Lower leg skin (tissue), 3 donors: ENCODE data around the gene KIRREL3.

Source experiments
- POLR2A ChIP-seq, 2 donors: fragments of 450-650 bp; IDR thresholded peaks; one replicate each; pipeline ENCODE4 v1.6.1; 2016 to 2017; ENCODE audit warnings: antibody characterized with exemption in 2 of 2, mild to moderate bottlenecking in 1 of 2, moderate library complexity in 1 of 2
- TF ChIP-seq, protein P1 (sequence below), 3 donors: fragments of 450-650 bp; IDR thresholded peaks; one replicate each; pipeline ENCODE4 v1.5.1; 2016; ENCODE audit warnings: antibody characterized with exemption in 3 of 3, mild to moderate bottlenecking in 3 of 3, moderate library complexity in 2 of 3

- TF ChIP-seq, protein P1, sequence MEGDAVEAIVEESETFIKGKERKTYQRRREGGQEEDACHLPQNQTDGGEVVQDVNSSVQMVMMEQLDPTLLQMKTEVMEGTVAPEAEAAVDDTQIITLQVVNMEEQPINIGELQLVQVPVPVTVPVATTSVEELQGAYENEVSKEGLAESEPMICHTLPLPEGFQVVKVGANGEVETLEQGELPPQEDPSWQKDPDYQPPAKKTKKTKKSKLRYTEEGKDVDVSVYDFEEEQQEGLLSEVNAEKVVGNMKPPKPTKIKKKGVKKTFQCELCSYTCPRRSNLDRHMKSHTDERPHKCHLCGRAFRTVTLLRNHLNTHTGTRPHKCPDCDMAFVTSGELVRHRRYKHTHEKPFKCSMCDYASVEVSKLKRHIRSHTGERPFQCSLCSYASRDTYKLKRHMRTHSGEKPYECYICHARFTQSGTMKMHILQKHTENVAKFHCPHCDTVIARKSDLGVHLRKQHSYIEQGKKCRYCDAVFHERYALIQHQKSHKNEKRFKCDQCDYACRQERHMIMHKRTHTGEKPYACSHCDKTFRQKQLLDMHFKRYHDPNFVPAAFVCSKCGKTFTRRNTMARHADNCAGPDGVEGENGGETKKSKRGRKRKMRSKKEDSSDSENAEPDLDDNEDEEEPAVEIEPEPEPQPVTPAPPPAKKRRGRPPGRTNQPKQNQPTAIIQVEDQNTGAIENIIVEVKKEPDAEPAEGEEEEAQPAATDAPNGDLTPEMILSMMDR (IDR thresholded peaks at IDR 0.05) = no peak
- TF ChIP-seq POLR2A (IDR thresholded peaks at IDR 0.05) = no peak
Measured at GRCh38 chr11:126914166-126914565, 86.4 kb downstream of the KIRREL3 start.
